Measurements from ENCODE around the gene CFAP206.
"Not testable (repeated sequence)": the region's sequence is repeated elsewhere in the genome, so short reads cannot be mapped to it uniquely, and the experiment has no call there.

The CFAP206 gene

DNA sequence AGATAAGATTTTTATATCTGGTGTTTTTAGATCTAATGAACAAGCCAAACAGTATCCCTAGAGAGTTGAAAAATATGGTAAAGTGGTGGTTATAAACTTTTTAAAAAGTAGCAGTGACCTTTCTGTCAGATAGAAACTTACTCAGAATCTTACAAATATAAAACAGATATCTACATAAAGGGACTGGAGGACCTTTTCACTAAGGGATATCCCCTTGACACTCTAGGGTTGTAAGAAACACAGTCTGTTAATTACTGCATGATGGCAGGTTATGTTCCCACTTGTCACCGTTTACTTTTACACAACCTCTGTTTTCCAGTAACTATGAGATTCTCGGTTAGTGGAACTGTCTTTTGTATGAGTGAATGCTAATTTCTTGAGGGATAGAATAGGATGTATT, 11.5 kb downstream of the CFAP206 start:
- in situ Hi-C loops (cut with HindIII; ENCODE audit: low sequenced_read_pairs), result no loop called here

DNA sequence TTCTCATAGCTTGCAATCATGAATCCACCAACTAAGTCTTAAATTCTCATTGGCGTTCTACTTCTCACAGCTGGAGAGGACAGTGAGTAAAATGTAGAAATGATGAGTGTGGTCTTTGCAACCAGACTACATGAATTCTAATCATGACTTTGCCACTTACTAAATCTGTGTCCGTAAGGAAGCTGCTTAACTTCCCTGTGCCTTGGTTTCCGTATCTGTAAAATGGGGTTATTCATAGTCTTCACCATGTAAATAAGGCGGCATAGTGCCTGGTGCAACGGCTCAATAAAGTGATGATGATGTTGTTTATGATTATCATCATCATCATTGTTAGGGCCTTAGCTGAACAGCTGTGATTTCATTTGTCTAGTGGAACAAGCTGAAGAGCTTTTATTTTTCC, 12.6 kb downstream of the CFAP206 start:
- in situ Hi-C loops (cut with HindIII; ENCODE audit: low sequenced_read_pairs), result no loop called here

DNA sequence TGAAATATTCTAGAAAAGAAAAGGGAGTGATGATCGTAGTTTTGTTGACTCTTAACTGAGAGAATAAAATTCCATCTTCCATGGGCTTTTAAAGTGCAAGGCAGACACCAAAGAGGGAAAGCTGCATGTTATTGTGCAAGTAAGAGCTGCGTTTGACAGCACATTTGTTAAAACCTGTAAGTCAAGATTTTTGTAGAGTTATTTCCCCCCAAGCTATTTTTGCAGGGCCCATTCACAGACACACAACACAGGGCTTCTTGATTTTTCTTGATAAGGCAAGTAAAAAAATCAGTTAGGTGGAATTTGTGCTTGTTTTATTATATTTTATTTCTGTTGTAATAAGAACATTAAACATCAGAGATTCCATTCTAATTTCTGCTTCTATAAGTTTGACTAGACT, 13.8 kb downstream of the CFAP206 start:
- in situ Hi-C loops (cut with HindIII; ENCODE audit: low sequenced_read_pairs), result no loop called here

DNA sequence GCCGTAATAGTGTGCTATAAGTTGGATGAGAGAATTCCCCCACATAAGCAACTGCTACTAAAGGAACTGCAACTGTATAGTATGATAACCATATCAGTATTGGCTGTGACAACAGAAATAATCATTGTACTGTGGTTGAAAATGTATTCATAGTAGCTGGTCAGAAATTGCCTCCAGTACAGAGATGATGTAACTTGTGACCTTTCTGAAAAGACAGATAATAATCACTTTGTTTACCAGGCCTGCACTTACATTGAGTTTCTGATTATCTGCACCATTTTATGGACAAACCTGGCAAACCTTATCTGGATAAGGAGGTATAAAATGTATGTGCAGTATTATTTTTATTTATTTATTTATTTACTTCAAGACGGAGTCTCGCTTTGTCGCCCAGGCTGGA, 19.0 kb downstream of the CFAP206 start:
- in situ Hi-C loops (cut with HindIII; ENCODE audit: low sequenced_read_pairs), result no loop called here

DNA sequence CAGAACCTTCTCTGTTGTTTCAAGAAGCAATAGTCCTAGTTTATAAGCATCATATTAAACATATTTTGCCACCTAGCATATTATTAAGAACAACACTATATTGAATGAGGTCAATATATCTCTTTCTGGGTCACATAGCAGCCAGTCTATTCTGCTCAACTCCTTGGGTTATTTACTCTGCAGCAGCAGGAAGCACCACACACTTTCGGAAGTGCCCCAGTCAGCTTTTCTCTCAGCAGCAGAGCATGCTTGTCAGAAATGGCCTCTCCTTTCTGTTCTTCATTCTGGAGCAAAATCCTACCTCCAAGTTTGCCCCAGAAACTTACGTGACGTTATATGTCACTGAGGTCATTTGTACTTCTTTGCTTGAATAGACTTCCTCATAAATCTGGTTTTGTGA, 22.7 kb downstream of the CFAP206 start:
- in situ Hi-C loops (cut with HindIII; ENCODE audit: low sequenced_read_pairs), result no loop called here

DNA sequence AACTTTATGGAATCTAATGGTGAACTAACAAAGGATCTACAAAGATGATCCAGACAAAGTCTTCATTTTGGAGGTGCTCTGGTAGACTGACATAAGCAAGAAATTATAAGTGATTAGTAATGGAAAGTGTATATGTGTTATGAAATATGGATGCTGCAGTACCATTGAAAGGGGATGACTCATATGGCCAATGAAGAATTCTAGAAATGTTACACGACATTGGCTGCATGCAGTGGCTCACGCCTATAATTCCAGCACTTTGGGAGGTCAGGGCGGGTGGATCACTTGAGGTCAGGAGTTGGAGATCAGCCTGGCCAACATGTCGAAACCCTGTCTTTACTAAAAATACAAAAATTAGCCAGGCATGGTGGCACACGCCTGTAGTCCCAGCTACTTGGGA, 23.5 kb downstream of the CFAP206 start:
- in situ Hi-C loops (cut with HindIII; ENCODE audit: low sequenced_read_pairs), result no loop called here

DNA sequence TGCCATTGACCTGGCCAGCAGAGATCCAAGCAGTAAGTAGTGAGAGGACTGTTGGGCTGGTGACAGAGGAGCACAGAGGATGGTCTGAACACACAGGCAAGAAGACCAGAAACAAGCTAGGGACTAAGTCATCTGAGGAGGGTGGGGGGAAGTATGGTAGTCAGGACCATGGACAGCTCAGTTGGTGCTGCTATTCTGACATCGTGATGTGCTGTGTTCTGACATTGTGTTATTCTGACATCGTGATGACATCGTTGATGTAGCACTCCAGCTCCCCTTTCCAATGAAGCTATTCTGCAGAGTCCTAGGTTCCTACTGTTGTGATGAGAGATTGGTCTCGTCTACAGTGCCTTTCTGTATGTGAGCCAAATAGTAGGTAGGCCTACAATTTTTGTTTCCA, 28.7 kb downstream of the CFAP206 start:
- in situ Hi-C loops (cut with HindIII; ENCODE audit: low sequenced_read_pairs), result no loop called here

DNA sequence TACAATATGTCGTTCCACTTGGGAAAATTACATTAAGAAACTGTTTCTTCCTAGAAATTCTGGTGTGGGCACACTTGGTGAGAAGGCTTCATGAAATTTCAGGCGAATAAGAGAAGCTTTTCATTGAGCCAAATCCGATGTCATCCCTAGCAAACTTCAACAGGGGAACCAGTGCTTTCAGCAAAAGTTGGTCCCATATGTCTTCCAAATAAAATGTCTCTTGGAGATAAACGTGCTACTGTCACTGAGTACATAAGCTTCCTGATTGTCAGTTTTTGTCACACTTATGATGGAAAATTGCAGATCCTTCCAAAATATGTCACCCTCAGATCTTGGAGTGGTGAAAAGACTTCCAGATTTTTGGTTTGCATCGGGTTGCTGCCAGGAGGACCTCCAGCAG, 33.9 kb downstream of the CFAP206 start:
- in situ Hi-C loops (cut with HindIII; ENCODE audit: low sequenced_read_pairs), result no loop called here

DNA sequence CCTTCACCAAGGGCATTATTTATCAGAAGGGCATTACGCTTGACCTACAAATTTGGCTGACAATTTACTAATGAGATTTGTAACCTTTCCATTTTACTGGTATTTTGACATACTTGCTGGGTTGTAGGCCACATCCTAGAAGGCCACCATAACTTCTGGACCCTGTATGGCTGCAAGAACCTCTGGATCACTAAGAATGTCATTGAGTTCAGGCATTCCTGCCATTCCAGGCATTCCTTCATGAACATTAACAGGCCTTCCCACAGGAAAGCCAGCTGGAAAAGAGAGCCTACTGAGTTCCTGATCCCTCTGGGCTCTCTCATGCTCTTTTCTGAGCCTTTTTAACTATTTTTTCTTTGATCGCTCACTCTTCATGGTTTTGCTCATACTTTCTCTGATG, 36.6 kb downstream of the CFAP206 start:
- in situ Hi-C loops (cut with HindIII; ENCODE audit: low sequenced_read_pairs), result no loop called here

DNA sequence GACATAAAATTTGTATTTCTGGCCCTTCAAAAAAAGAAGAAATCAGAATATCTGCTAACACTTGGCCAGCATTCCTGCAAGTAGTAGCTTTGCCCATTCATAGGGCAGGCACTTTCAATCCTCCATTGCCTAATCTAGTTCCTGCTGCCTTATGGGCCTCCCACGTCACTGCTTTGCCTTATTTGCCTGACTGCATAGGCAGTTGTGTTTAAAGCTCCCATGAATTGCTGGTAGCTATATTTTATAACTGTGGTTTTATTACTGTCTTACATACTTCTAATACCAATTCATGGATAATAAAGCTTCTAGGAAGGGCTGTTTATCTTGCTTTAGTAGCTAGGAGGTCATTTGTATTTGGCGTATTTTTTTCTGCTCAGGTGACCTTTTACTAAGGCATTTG, 57.3 kb downstream of the CFAP206 start:
- in situ Hi-C loops (cut with HindIII; ENCODE audit: low sequenced_read_pairs), result no loop called here

DNA sequence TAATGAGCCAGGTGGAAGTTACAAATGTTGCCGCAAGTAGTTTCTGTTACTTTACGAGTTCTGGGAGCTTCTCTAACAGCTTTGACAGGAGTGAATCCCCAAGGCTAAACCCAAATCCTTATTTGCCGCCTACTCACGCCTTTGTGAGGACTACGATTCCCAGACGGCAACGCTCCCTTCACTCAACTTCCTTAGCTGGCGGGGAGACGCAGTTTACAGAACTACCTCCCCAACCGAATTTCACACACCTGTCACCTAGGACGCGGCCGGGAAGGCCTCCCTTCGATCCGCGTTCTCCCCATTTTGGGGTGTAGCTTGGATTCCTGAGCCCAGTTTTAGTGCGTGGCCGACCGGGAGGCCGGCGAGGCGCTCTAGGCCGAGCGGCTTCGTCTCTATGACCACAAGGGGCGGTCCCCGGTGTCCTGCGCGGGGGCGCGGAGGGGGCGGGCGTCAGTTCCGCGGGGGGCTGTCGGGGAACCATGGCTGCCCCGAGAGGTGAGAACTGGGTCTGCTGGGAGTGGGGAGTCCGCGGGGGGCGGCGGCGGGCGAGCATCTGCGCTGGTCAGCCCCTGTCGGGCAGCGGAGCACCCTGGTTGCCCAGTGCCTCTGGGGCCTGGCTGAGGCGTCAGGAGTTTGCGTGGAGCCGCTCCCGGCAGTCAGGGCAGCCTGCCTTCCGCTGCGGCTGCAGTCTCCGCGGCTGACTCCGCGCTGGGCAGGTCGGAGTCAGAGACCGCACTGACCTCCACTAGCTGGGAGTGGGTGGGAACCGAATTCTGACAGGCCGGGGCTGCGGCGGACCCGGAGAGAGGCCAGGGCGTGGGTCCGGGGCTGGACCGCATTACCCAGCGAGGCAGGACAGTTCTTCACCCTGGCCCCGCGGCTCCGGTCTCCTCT, 65.0 kb downstream of the CFAP206 start, which contains the start of gene SLC35A1:
Gene SLC35A1 (plus strand): TSS at position 450 of the 894 bp plus-strand sequence. CDS start 30 bp downstream, at position 480.
- in situ Hi-C loops (cut with HindIII; ENCODE audit: low sequenced_read_pairs), result no loop called here

DNA sequence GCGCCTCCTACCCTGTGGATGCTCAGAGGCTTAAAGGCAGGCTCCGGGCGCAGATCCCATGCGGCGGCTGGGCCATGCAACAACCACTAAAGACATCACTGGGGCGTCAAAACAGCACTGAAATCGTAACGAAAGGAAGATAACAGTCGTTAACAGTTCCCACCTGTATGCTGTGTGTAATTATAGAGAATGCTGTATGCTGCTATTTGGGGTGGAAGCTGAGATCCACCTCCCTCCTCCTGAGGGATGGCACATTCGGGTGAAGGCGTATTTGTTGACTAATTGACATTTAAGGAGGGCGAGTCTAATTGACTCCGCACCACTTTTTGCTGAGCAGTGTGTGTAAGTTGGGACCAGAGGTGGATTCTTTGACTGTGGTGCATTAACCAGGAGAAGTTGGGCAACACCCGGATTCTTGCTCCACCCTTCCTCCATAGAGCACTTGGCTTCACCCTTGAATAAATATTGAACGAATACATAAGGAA, 65.7 kb downstream of the CFAP206 start:
- in situ Hi-C loops (cut with HindIII; ENCODE audit: low sequenced_read_pairs), result no loop called here

DNA sequence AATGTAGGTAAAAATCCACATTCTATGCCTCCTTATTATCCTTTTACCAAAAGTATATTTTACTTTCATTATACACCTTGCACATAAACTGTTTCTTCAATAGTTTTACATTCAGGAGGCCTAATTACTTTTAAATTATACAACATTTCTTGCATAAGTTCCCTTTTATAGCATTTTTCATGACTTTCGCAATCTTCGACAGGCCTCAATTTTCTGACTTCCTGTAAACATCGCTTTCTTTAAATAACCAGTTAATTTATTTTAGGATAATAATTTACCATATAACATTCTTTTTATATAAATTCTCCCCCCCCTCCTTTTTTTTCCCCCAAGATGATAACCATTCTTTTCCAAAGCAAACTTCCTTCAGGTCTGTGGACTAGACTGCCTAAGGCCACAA, 74.2 kb downstream of the CFAP206 start:
- in situ Hi-C loops (cut with HindIII; ENCODE audit: low sequenced_read_pairs), result no loop called here

DNA sequence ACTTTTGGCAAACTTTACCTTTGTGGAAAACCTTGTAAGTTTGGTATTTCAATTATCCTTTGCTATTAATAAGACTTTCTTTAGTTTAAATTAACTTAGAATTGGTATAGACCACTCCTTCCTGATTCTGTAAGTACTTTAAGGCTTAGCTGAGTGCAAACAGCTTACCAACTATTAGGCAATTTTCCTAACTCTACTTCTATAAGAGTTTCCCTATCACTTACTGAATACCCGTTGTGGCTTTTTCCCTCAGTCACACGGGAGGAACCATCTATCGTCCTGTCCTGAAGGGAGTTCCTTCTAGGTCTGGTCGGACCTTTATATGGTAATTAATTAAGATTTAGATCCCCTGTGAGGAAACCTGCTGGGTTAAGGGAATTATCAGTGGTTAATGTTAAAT, 74.6 kb downstream of the CFAP206 start:
- in situ Hi-C loops (cut with HindIII; ENCODE audit: low sequenced_read_pairs), result no loop called here

DNA sequence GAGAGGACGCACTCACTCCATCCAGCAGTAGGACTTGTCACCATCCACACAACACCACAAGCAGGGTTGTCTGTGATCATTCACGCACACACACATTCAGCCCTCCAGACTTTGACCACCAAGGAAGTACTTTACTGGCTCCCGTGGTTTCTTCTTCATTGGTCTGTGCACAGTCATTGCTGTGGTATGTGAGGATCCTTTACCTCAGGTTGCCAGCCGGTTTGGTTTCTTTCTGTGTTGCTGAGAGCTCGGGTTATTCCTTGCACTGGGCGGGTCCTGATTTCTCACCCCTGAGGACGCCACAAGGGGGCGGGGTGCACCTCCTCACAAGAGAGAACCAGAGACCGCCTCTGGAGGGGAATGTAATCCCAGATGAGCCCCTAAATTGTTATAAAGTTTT, 76.2 kb downstream of the CFAP206 start:
- in situ Hi-C loops (cut with HindIII; ENCODE audit: low sequenced_read_pairs), result no loop called here

DNA sequence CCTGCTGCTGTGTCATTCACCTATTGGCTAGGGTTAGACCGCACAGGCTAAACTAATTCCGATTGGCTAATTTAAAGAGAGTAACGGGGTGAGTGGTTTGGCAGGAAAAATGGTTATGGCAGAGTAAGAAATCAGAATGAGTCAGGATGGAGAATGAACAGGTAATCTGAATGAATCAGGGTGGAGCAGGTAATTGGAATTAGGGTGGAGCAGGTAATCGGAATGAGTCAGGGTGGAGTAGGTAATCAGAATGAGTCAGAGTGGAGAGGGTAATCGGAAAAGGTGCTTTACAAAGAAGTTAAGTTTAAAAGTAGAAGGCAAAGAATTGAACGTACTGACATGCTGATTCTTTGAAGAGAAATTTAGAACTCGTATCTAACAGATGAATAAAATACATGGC, 76.7 kb downstream of the CFAP206 start:
- in situ Hi-C loops (cut with HindIII; ENCODE audit: low sequenced_read_pairs), result no loop called here

DNA sequence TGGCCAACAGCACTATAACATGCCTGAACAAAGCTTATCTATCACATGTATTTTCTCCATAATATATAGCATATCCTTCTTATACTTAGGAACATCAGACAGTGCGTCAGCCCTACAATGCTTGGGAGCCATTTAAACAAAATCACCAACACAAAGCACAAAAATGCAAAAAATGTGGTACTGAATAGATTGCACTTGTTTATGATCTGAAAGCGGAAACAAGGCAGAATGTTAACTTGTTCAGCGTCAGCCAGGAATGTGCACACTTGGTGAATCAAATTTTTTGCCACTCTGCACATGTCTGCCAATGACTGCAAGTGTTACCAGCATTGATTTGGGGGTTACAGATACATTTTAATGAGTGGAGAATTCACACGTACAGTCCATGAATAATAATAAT, 79.8 kb downstream of the CFAP206 start:
- in situ Hi-C loops (cut with HindIII; ENCODE audit: low sequenced_read_pairs), result no loop called here

DNA sequence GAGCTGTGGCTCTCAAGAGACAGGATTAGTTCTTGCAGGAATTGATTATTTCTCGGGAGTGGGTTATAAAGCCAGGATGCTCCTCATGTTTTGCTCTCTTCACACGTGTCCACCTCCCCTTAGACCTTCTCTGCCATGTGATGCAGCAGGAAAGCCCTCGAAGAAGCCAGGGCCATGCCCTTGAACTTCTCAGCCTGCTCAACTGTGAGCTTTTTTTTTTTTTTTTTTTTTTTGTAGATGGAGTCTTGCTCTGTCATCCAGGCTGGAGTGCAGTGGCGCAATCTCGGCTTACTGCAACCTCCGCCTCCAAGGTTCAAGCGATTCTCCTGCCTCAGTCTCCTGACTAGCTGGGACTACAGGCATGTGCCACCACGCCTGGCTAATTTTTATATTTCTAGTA, 81.6 kb downstream of the CFAP206 start:
- in situ Hi-C loops (cut with HindIII; ENCODE audit: low sequenced_read_pairs), result not testable (repeated sequence)

DNA sequence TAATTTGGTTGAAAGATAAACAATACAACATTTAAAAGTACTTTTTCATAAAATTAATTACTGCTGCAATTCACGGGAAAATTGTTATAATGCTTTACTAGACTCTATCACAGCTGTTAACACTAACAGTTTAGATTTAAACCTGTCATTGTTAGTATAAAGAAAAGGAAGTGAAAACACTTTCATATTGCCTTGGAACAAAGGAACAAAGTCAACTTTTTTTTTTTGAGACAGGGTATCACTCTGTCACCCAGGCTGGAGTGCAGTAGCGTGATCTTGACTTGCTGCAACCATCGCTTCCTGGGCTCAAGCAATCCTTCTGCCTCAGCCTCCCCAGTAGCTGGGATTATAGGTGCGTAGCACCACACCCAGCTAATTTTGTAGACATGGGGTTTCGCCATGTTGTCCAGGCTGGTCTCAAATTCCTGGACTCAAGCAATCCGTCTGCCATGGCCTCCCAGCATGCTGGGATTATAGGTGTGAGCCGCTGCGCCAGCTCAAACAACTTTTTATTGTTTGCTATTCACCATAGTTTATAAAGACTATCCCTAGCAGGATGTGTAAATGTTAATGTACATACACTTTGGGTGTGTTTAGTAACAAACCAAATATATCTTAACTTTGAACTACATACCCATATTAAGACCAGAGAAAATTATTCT, 87.1 kb downstream of the CFAP206 start:
- in situ Hi-C loops (cut with HindIII; ENCODE audit: low sequenced_read_pairs), result no loop called here

DNA sequence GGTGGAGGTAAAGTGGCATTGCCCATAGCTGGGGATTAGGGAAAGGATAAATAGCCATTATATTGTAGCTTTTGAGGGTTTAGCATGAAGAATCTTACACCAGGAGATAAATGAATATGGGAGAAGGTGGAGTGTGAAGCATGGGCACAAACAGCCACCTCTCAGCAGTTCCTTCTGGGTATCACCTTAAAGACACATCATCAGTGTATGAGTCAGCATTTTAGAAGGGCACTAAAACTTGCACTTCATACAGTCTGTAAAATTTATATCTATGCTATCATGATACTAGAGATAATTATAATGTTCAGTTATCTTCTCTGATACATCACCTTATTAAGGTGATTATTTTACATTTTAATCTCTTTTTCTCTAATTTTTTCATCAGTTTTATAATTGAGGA, 90.3 kb downstream of the CFAP206 start:
- in situ Hi-C loops (cut with HindIII; ENCODE audit: low sequenced_read_pairs), result no loop called here

DNA sequence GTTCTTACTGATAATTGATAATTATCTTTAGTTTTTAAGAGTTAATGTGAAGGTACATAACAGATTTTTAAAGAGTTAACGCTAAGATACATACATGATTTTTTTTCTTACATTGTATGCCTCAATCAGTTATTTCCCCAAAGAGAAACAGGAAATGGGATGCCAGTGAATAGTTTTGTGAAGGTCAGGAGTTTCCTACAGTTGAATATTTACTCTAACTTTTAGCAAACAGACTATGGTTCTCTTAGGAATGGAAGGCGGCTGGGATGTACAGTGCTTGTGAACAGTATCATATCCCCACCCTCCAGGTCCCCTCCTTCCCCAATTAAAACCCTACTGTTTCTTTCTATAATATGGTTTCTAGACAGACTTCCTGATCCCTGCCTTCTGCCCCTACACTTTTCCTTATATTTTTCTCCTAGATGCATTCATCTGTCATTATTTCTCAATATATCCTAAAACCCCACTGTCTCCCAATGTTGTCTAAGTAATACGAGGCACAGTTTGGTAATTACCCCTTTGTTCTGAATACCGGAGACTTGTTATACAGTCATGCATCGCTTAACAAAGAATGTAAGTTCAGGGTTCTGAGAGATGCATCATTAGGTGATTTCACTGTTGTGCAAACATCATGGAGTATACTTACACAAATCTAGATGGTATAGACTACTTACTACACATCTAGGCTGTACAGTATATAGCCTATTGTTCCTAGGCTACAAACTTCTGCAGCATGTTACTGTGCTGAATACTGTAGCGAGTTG, 94.2 kb downstream of the CFAP206 start:
- in situ Hi-C loops (cut with HindIII; ENCODE audit: low sequenced_read_pairs), result no loop called here
